SW480 (cell line): ENCODE results near the gene TEX48.

Source experiments
- DNase-seq: peaks from one replicate; pipeline ENCODE4 v3.0.0-alpha.2; 2016; ENCODE audit warnings: low spot score

Gene TEX48

DNA sequence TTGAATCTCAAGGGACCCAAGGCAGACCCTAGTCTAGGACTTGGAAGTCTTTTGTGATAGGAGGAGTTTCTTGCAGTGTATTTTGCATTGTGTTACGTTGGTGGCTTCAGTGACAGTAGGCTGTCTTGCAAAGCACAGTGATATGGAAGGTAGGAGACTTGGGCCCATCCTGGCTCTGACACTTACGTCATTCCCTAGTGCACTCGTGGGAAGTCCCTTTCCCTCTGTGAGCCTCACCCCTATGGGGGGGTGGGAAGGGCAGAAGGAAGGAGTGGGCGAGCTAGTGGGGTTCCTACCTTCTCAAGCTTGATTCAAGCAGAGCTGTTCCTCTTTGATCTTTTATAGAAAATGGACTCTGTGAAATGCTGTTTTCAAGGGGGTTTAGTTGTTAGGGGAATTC, 15.1 kb downstream of the TEX48 start:
- no peak for DNase-seq

DNA sequence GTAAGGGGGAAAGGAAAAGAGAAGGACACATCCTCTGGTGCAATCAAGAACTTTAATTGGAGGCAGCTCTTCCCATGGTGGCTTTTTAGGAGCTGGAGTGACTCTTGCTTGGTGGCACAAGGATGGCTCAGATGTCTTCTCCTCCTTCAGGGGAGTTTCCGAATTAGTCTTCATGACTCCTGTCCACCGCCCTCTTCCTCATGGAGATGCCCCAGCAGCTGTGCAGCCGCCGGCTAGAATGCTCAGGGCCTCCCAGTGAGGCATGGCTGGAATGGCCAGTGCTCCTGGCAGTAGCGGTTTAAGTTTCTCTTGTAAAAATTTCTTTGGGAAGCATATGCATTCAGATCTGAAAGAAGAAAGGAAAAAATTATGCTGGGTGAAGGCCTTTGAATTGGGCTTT, 15.6 kb downstream of the TEX48 start:
- DNase-seq: no peak

DNA sequence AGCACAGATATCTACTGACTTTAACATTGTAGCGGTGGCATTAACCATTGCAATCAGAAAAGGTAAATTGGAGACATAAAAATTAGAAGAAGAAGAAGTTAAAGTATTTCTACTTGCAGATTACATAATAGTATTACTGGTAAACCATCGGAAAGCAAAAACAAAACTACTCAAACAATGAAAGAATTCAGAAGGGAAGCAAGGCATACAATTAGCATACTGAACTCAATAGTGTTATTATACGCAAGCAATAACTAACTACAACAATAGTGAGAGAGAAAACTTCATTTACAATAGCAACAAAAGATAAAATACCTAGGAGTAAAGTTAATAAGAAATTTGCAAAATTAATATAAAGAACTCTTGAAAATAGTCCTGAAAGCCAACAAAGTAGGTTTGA, 17.8 kb downstream of the TEX48 start:
- no peak for DNase-seq

DNA sequence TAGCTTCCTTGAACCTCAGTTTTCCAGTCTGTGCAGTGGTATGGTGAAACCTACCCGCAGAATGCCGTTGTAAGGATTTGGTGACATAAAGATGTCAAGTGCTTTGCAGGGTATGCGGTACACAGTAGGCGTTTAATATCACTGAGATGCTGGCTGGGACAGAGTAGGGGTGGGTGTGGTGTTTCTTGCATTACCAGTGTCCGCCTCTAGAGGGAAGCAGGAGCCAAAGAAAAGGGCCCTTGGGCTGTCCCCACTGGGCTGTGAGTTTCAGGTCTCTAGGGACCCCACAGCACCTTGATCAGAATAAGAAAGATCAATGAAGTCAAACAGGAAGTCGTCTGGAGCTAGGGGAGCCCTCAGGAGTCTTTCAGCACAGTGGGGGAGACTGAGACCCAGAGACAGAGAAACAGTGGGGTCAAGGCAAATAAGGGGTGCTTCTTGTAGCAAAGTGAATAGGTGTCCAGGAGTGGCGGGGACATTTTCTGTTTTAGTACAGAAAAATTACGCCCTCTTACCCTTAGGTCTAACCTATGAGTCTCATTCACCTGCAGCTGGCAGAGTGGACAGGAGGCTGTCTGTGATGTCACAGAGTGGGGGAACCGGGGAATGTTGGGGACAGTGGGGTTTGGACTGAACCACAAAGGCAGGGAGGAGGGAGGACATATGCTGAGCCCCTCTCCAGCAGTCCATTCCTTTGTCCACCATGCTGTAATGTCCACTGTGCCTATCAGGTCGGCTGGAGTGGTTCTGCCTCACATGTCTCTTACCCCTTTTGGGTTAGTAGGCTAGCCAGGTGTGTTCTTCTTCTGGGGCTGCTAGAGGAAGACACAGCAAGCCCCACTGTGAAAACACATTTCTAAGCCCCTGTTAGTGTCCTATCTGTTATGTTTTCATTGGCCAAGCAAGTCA, 19.7 kb downstream of the TEX48 start:
- peak; percentile 18 for DNase-seq

DNA sequence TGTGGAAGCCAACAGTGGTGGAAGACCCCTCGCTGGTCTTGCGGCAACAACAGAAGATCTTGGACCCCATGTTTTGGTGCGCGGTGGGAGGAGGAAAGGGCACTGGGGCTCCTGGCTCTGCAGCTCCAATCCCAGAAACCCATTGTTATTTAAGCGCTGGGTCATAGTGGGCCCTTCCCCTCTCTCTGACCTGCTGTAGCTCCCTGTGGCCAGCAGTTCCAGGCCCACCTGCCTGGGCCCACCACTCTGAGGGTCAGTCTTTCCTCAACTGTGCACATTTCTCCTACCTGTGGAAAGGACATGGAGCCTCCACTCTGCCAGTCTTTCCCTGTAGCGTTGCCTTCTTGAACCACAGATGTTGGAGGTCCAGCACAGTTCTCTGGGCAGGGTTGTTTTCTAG, 24.3 kb downstream of the TEX48 start, which contains the start of gene TEX53:
TEX53 (minus strand) TSS at position 101 of the 400 bp plus-strand sequence; CDS start at position 70, 31 bp downstream.
- DNase-seq: no peak

DNA sequence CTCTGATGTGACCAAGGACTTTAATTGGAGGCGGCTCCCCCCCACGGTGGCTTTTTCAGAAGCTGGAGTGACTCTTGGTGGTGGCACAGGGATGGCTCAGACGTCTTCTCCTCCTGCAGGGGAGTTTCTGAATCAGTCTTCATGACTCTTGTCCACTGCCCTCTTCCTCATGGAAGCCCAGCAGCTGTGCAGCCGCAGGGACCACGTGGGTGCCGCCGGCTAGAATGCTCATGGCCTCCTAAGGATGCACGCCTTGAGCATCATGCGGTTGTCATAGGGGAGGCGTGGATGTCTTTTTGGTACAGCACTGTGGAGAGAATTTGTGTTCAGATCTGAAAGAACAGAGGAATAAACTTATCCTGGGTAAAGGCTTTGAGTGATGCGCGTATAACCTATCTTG, 25.7 kb downstream of the TEX48 start:
- no peak for DNase-seq

DNA sequence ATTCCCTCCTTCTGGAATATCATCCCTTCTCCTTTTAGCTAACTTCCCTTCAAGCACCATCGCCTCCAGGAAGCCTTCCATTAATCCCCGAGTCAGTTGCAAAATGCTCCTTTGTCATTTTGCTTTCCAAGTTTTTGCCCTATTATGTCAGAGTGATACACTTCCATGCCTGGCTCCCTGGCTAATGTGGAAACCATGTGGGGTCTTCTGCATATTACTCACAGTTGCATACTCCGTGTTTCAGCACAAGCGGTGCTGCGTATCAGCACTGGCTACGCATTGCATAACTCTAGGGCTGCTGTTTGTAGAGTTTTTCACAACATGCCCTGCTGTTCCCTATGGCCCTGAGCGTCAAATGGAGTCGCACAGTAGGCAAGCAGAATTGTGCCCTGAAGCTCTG, 26.3 kb downstream of the TEX48 start:
- DNase-seq: no peak

DNA sequence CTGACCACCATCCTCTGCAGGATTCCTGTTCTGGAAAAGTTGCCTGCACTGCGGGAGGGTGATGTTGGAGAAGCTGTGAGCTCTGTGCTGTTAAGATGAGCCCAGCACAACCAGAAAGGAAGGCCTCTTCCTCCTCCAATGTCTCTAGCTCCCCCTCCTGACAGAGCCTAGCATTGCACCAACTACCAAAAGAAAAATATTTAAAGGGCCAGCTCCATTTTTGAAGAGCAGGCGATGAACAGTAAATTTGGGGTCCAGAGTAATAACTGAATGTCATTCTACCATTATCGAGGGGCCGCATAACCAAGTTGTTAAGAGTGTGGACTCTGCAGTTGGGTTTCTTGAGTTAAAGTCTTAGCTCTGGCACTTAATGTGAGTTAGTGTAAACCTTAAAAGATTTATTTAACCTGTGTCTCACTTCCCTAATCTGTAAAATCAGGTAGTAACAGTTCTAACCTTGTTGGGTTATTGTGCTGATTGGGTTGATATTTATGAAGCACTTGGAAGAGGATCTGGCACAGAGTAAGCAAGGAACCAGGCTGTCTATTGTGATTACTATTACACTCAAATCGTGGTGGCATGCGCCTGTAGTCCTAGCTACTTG, 28.3 kb downstream of the TEX48 start:
- DNase-seq: peak; percentile 69

DNA sequence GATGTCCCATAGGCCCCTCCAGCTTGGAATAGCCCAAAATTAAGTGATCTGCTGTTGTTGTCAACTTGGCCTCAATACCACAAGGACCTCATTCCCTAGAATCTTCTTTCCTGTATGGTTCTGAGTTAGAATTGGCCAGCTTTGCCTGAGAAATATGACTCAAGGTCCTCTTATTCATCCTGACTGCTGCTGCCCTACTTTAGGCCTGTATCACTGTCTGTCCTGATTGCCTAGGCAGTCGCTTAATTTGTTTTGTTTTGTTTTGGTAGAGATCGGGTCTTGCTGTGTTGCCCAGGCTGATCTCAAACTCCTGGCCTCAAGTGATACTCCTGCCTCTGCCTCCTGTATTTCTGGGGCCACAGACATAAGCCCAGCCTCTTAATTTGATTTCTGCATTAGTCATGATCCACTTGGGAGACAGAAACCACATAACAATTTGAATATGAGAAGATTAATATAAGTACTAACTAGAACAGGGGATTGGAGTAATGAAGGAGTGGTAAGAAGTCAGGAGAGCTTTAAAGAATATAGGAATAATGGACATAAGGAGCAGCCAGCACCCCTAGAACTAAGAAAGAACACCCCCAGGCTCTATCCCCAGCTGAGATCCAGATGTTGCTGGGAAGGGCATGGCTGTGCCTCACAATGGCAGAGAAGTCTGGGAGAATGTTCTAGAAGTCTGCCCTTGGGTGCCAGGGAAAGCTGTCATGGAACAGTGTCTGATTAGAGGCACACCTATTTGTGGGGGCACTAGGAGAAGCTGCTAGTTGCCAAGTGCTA, 29.0 kb downstream of the TEX48 start:
- no peak for DNase-seq

DNA sequence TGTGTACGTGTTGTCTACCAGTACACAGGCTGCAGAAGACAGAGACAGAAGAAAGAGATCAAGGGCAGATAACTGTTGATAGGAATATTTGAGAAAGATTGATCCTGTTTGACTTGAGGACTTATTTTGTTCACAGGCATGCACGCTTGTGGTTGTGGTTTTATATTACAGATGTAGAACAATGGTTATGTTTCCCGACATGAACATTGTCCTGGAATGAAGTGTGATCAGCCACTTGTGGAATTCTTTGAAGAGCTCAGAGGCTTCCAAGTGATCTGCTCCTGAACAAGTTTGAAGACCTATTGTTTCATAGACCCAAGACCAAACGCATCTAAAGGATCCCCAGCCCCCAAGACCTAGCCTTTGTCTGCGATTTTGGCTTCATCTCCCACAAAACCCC, 38.1 kb downstream of the TEX48 start:
- no peak for DNase-seq

DNA sequence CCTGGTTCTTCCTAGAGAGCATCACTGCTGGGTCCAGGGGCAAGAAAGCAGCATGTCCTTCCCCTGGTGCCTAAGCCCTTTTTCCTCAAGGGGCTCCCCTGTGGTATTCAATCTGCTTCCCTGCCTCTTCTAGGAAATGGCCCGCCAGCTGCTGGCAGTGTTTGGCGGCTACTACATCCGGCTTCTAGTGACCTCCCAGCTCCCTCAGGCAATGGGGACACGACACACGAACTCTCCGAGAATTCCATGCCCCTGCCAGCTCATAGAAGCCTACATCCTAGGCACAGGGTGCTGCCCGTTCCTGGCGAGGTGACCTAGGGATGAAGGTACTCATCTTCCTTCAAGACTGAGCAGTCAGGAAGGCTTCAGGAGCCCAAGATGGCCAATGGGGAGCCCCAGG, 39.0 kb downstream of the TEX48 start:
- DNase-seq: no peak

DNA sequence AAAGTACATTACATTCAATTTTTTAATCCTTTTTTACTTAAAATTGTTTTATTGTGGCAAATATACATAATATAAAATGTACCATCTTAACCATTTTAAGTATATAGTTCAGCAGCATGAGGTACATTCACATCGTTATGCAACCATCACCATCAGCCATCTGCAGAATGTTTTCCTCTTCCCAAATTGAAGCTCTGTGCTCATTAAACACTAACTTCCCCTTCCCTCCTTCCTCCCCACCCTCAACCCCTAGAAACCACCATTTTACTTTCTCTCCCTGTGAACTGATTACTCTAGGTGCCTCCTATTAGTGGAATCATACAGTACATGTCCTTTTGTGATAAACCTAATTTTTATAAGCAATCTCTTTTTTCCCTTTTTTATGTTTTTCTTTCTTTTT, 40.0 kb downstream of the TEX48 start:
- no peak for DNase-seq

DNA sequence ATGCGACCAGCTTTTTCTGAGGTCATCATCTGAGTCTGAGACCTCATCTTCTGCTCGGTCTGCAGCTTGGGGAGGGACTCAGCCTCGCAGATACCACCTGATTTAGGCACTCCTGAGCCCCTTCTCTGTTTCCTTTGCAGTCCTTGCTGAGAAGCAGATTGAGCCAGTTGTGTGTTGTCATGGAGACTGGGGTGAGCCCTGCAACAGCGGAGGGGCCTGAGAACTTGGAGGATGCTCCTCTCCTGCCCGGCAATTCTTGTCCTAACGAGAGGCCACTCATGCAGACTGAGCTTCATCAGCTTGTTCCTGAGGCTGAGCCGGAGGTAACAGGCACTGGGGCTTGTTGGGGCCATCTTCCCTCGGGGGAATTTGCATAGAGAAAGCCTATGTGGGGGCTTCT, 43.6 kb downstream of the TEX48 start:
- DNase-seq: no peak

DNA sequence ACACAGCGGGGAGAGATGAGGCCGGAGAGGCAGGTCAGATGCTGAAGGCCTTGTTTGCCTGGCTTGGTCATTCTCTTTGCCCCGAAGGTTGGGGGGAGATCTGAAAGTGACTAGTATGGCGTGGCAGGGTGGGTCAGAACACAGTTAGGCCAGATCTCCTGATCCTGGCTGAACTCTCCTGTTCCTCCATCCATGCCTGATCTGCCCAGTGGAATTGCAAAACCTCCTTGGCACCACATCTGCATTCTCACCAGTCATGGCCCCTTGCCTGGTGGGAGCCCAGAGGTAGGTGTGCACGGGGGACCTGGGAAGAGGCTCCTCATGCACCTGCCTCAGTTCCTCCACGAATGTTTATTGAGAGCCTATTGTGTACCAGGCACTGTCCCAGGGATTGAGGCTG, 47.6 kb downstream of the TEX48 start:
- no peak for DNase-seq

DNA sequence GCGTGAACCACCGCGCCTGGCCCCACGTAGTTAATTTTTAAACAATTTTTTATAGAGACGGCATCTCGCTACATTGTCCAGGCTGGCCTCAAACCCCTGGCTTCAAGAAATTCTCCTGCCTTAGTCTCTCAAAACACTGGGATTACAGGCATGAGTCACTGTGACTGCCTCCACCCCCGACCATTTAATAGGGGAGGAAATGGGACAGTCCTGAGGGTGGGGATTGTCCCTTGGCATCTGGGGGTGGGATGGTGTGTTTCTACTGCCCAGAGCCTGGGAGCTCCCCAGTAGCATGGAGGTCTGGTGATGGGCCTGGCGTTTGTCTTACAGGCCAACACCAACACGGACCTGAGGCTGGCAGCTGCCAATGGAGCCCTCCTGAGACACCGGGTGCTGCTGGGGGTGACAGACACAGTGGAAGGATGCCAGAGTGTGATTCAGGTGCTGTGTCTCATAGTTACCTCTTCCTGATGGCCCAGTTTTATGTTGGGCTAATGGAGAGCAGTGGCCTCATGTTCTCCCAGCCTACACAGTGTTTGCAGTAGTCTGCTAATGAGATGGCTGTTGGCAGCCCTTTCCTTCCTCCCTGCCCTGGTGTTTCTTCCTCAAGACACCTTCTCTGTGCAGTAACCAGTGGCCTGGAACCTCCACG, 48.4 kb downstream of the TEX48 start:
- DNase-seq: no peak

DNA sequence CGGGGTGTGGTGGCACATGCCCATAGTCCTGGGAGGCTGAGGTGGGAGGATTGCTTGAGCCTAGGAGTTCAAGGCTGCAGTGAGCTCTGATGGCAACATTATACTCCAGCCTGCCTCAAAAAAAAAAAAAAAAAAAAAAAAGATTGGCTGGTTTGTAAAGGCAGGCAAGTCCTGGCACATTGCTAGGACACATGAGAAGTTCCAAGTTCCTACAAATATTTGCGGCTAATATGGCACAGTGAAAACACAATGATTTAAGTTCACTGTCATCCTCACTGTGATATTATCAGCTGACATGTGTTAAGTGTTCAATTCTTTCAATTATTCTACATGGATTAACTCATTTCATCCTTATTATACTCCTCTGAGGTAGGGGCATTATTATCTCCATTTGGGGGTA, 50.8 kb downstream of the TEX48 start:
- DNase-seq: no peak

DNA sequence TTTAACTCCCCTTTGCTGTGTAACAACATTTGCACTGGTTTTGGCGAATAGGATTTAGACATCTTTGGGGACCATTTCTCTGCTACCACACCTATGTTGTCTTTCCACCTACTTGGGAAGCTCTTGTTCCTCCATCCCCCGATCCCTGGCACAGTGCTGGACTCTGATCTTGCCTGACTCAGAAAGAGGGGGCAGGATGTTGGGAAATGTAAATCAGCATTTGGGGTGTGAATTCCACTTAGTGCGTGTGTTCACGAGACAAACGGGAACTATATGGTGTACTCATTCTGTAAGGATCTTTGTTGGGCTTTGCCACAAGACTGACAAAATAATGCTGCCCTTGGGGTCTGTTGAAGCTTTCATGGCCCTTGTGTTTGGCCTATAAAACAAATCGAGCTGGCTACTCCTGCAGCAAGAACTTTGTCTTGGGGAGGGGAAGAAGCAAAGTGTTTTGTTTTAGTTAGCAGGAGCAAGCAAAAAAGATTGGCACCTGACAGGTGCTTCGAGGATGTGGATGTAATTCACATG, 52.4 kb downstream of the TEX48 start:
- no peak for DNase-seq

DNA sequence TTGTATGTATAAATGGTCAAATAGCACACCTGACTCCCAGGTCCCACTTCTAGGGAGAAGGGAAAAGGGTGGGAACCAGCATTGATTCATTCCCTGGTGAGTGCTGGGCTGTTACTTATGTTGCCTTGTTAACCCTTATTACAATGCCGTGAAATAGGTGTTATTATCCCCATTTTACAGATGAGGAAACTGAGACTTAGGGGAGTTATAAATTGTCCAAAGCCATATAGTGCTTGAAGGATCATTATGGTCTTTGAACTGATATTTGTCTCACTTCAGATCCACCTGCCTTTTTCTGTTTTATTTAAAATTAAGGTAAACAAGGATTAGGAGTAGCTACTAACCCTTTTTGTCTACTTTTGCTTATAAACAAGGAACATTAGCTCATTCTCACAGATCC, 54.4 kb downstream of the TEX48 start:
- no peak for DNase-seq

DNA sequence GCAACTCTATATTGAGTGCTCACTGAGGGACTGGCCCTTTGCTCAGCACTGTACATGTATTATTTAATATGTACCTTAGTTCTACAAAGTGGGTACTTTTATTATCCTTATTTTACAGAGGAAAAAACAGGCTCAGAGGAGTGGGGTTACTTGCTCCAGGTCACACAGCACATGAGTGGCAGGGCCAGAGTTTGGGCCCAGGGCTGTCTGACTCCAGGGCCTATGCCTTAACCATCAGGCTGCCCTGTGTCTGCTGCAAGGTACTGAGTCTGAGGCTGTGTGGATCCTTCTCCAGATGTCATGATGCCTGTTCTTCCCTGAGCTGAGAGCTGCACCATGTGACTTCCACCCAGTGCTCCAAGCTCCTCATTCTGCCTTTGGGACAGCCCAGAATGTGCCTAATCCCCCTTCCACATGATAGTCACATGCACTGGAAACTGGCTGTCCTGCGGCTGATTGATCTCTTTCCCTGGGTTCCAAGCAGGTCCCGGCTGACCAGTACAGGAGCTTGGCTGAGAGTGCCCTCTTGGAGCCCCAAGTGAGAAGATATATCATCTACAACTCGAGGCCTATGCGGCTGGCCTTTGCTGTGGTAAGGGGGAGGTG, 55.5 kb downstream of the TEX48 start:
- no peak for DNase-seq

DNA sequence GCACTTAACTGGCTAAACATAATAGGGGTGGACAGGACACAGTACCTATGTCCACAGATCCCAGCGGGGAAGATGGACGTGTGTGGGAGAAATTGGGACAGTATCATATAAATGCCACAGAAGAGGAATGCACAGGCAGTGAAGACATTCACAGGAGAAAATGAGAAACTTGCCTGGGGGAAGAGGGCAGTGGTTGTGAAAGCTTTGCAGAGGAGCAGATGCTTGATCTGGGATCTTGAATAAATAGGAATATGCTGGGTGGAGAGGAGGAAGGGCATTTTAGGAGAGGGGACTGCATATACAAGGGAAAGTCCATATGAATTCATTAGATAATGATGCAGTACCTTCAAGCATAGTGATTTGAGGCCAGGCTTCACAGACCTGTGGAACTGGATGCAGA, 57.3 kb downstream of the TEX48 start:
- no peak for DNase-seq

DNA sequence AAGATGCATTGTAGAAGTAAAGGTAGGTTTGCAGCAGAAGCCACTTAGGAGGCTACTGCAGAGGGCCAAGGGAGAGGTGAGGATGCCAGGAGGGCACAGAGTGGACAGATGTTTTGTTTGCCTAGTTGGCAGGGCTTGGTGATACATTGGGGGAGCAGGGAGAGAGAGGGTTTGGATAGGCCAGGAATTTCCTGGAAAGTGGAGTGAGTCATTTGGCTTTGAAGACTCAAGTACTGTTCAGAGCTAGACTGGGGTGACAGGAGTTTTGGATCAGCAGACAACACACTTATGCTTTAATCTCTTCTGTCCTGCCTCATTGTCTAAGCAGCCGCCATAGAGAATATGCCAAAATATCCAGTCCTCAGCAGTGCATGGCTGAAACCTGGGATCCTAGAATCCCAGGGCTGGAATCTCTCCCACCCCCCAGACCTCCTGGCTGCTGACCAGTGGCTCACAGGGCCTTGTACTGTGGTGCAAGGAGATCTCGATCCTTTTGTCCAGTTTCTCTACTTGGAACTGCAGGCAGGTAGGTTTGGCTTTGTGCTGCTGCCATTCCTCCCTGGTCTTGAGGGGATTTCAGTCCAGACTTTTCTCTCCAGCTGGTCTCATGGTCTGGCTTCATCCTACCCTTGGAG, 59.9 kb downstream of the TEX48 start:
- peak; percentile 16 for DNase-seq
